OCI-LY7 (cell line): ENCODE data around the gene PLXNA4. TPM values are rescaled to one million over a fixed set of nuclear protein-coding genes. Genes with fewer than 3 reads are reported as not detected.

Experiments used
- BruUV-seq: library from RNA; stranded (reverse); fragments of 400-500 nt; replicated peaks from 2 replicates; lab custom pipeline; 2021; lab: Mats Ljungman, UMichigan
- CTCF ChIA-PET: fragments of 300-600 bp; sonication (Branson Sonifier 250); formaldehyde crosslinking; loops from one replicate; lab custom pipeline; 2022; ENCODE audit warnings: antibody characterized with exemption; ENCODE audit not compliant: unreplicated experiment; lab: Charles Lee
- POLR2A ChIA-PET: fragments of 300-600 bp; sonication (Branson Sonifier 250); formaldehyde crosslinking; loops from one replicate; lab custom pipeline; 2022; ENCODE audit warnings: antibody characterized with exemption; lab: Charles Lee
- DNase-seq: peaks from one replicate; pipeline ENCODE4 v3.0.0-alpha.2; 2015; ENCODE audit warnings: low spot score
- H2AFZ ChIP-seq: fragments of 200-600 bp; sonication (generic), shearing (Covaris generic); 2 replicates; pipeline ENCODE4 v1.6.1; 2014; ENCODE audit warnings: mild to moderate bottlenecking, antibody characterized with exemption, low read length, moderate library complexity
- H3K27ac ChIP-seq: fragments of 200-600 bp; sonication (generic); 2 replicates; pipeline ENCODE4 v1.5.1; 2014; ENCODE audit warnings: mixed run types, low read depth, mild to moderate bottlenecking, moderate library complexity, low read length, inconsistent platforms; ENCODE audit not compliant: poor library complexity, severe bottlenecking
- H3K36me3 ChIP-seq: fragments of 200-600 bp; sonication (generic); 2 replicates; pipeline ENCODE4 v1.6.1; 2014; ENCODE audit warnings: mild to moderate bottlenecking, antibody characterized with exemption, low read length, moderate library complexity, mixed read lengths; ENCODE audit not compliant: insufficient read depth
- H3K4me1 ChIP-seq: fragments of 200-600 bp; sonication (generic); 2 replicates; pipeline ENCODE4 v1.5.1; 2014; ENCODE audit warnings: mild to moderate bottlenecking, low read length; ENCODE audit not compliant: insufficient read depth, poor library complexity, severe bottlenecking
- H3K4me2 ChIP-seq: fragments of 200-600 bp; sonication (generic); 2 replicates; pipeline ENCODE4 v1.6.1; 2014; ENCODE audit warnings: mild to moderate bottlenecking, low read length
- H3K4me3 ChIP-seq: fragments of 200-600 bp; sonication (generic); 2 replicates; pipeline ENCODE4 v1.5.1; 2014; ENCODE audit warnings: mild to moderate bottlenecking, low read depth, low read length; ENCODE audit not compliant: poor library complexity, severe bottlenecking
- H3K79me2 ChIP-seq: fragments of 200-600 bp; sonication (generic); 2 replicates; pipeline ENCODE4 v1.6.1; 2016; ENCODE audit warnings: low read depth, mild to moderate bottlenecking, low read length, moderate library complexity, mixed read lengths; ENCODE audit not compliant: insufficient read depth
- H3K9me2 ChIP-seq: fragments of 200-600 bp; sonication (generic); 2 replicates; pipeline ENCODE4 v1.6.1; 2016; ENCODE audit warnings: mild to moderate bottlenecking, low read length, mixed read lengths; ENCODE audit not compliant: insufficient read depth
- H3K9me3 ChIP-seq: fragments of 200-600 bp; sonication (generic); 2 replicates; pipeline ENCODE4 v1.6.1; 2014; ENCODE audit warnings: mild to moderate bottlenecking, mixed run types, low read length, mixed read lengths
- H4K20me1 ChIP-seq: fragments of 200-600 bp; sonication (generic); 2 replicates; pipeline ENCODE4 v1.6.1; 2014; ENCODE audit warnings: mild to moderate bottlenecking, antibody characterized with exemption, low read length, moderate library complexity, mixed read lengths; ENCODE audit not compliant: insufficient read depth
- CTCF ChIP-seq: fragments of 200-600 bp; sonication (generic); conservative IDR thresholded peaks from 2 replicates; pipeline ENCODE4 v1.5.1; 2014; ENCODE audit warnings: mild to moderate bottlenecking, antibody characterized with exemption, low read length, moderate library complexity, mixed read lengths
- EZH2phosphoT487 ChIP-seq: fragments of 200-600 bp; sonication (generic); IDR thresholded peaks from 2 replicates; pipeline ENCODE4 v1.6.1; 2018; ENCODE audit warnings: low read depth, borderline replicate concordance, mild to moderate bottlenecking, mixed run types, antibody characterized with exemption, low read length, moderate library complexity, mixed read lengths
- intact Hi-C: fragments of 100-400 bp; cut with micrococcal nuclease; formaldehyde crosslinking; loops from one replicate; pipeline ENCODE4 v1.10.0; 2022; ENCODE audit not compliant: unreplicated experiment
- total RNA-seq, 2 experiments: library from RNA; depleted of rRNA in 1 of 2; stranded (reverse); fragments of >200 nt in 1 of 2; shearing (Covaris generic) in 1 of 2; gene quantifications; 2 replicates each; pipeline ENCODE4 v1.2.3, GENCODE V29; 2014 to 2022

The PLXNA4 gene
- total RNA-seq, 2 experiments from 2014 or later, result not detected

- Histone ChIP-seq H3K79me2 (no peaks in the 10 kb centered on the region), H3K9me2 (no peaks in the 10 kb centered on the region), H3K4me3 (no peak overlapping the region), H4K20me1 (no peaks in the 10 kb centered on the region), H3K36me3 (no peaks in the 10 kb centered on the region), H3K4me2 (no peak overlapping the region), H3K9me3 (no peaks in the 10 kb centered on the region), H3K27ac (no peak overlapping the region), H3K4me1 (no peaks in the 10 kb centered on the region), H2AFZ (no peak overlapping the region)
- POLR2A ChIA-PET, result no interaction called here
- TF ChIP-seq CTCF (no peak), EZH2phosphoT487 (no peak)
- no peak for DNase-seq
- no TSS peak for BruUV-seq
- intact Hi-C loops, result no loop called here
- CTCF ChIA-PET, result no interaction called here
Measured at GRCh38 chr7:132117636-132118035, 458.6 kb downstream of the PLXNA4 start.

- DNase-seq, result no peak
- Histone ChIP-seq H3K27ac (no peak overlapping the region), H2AFZ (no peak overlapping the region), H3K4me1 (no peaks in the 10 kb centered on the region), H3K4me3 (no peak overlapping the region), H3K9me2 (no peaks in the 10 kb centered on the region), H3K9me3 (no peaks in the 10 kb centered on the region), H4K20me1 (no peaks in the 10 kb centered on the region), H3K79me2 (no peaks in the 10 kb centered on the region), H3K4me2 (no peak overlapping the region), H3K36me3 (no peaks in the 10 kb centered on the region)
- BruUV-seq, result no TSS peak
- POLR2A ChIA-PET, result no interaction called here
- intact Hi-C loops, result no loop called here
- CTCF ChIA-PET, result no interaction called here
- no peak for TF ChIP-seq CTCF
- TF ChIP-seq EZH2phosphoT487, result no peak
Measured at GRCh38 chr7:132117181-132117580, 459.1 kb downstream of the PLXNA4 start.

GRCh38 chr7:132116369-132116768 lies 459.9 kb downstream of the PLXNA4 start:
- Histone ChIP-seq H4K20me1 (no peaks in the 10 kb centered on the region), H3K4me3 (no peak overlapping the region), H2AFZ (no peak overlapping the region), H3K36me3 (no peaks in the 10 kb centered on the region), H3K27ac (no peak overlapping the region), H3K4me1 (no peaks in the 10 kb centered on the region), H3K9me3 (no peaks in the 10 kb centered on the region), H3K79me2 (no peaks in the 10 kb centered on the region), H3K9me2 (no peaks in the 10 kb centered on the region), H3K4me2 (no peak overlapping the region)
- no peak for DNase-seq
- TF ChIP-seq CTCF (no peak), EZH2phosphoT487 (no peak)
- no TSS peak for BruUV-seq
- ChIA-PET CTCF (no interaction called here), POLR2A (no interaction called here)
- intact Hi-C loops, result no loop called here
